K562 (cell line): ENCODE measurements around the gene GAK. TPM values are rescaled to one million over a fixed set of nuclear protein-coding genes. Genes with fewer than 3 reads are reported as not detected.

ENCODE experiments used
- ATAC-seq: fragments of 200-7000 bp; cut with Tn5 transposase; 3 replicates; pipeline ENCODE4 v1.9.1; 2020; ENCODE audit warnings: moderate library complexity
- BruUV-seq: library from RNA; stranded (reverse); fragments of 400-500 nt; replicated peaks from 2 replicates; lab custom pipeline; 2021; lab: Mats Ljungman, UMichigan
- CTCF ChIA-PET: fragments of 300-600 bp; formaldehyde crosslinking; extraction: SDS; loops from one replicate; lab custom pipeline; 2021; ENCODE audit warnings: low intra/inter-chr PET ratio; lab: Yijun Ruan, JAX
- POLR2A ChIA-PET: fragments of 300-600, 350-650 bp; sonication (Branson Sonifier 250); formaldehyde crosslinking; extraction: SDS; loops from one replicate; lab custom pipeline; 2021; ENCODE audit warnings: antibody characterized with exemption, inconsistent platforms; lab: Yijun Ruan, JAX
- DNase-seq, 4 experiments: peaks; one replicate each; pipeline versions ENCODE4 v3.0.0 to v3.0.0-alpha.2; 2011 to 2018; ENCODE audit warnings: low spot score in 3 of 4, mixed read lengths in 3 of 4; ENCODE audit errors: extremely low read depth in 1 of 4
- FAIRE-seq: peaks from 2 replicates; lab custom pipeline; 2011; peaks lifted over from hg19 to GRCh38; lab: Jason Lieb, UNC
- H2AFZ ChIP-seq: 2 replicates; pipeline ENCODE4 v1.6.0; 2011; ENCODE audit warnings: low read depth, low read length, control low read depth, inconsistent platforms
- H3K27ac ChIP-seq: fragments of 200-600 bp; 3 replicates; pipeline ENCODE4 v1.8.0; 2011; ENCODE audit warnings: low read depth, mild to moderate bottlenecking, control low read depth, inconsistent platforms, low read length, moderate library complexity, mixed read lengths; ENCODE audit errors: extremely low read depth
- H3K27me3 ChIP-seq, 2 experiments: fragments of 300-600 bp in 1 of 2; 2 replicates in 1 of 2; 3 replicates in 1 of 2; pipeline versions ENCODE4 v1.6.0 to v1.8.0; 2011; ENCODE audit warnings: inconsistent platforms in 2 of 2, low read length in 2 of 2, mild to moderate bottlenecking in 1 of 2, mixed read lengths in 1 of 2, moderate library complexity in 1 of 2; ENCODE audit not compliant: control insufficient read depth in 2 of 2, insufficient read depth in 2 of 2
- H3K36me3 ChIP-seq: fragments of 300-600 bp; 3 replicates; pipeline ENCODE4 v1.8.0; 2011; ENCODE audit warnings: mild to moderate bottlenecking, low read length, inconsistent platforms; ENCODE audit not compliant: control insufficient read depth, insufficient read depth
- H3K4me1 ChIP-seq, 2 experiments: fragments of 200-600 bp in 1 of 2; replicated peaks in 1 of 2; 2 replicates in 1 of 2; 3 replicates in 1 of 2; pipeline versions ENCODE4 v1.5.1 to v1.8.0; 2011; ENCODE audit warnings: inconsistent platforms in 2 of 2, low read length in 2 of 2, mild to moderate bottlenecking in 1 of 2, mixed read lengths in 1 of 2, moderate library complexity in 1 of 2; ENCODE audit not compliant: control insufficient read depth in 2 of 2, insufficient read depth in 2 of 2
- H3K4me2 ChIP-seq: 2 replicates; pipeline ENCODE4 v1.6.1; 2011; ENCODE audit warnings: low read length, control low read depth, inconsistent platforms, mixed read lengths; ENCODE audit not compliant: insufficient read depth
- H3K4me3 ChIP-seq: fragments of 200-600 bp; sonication (generic), shearing (Covaris generic); 2 replicates; pipeline ENCODE4 v1.5.1; 2016; ENCODE audit warnings: control low read depth, inconsistent platforms
- H3K79me2 ChIP-seq: fragments of 200-600 bp; 3 replicates; pipeline ENCODE4 v1.8.0; 2011; ENCODE audit warnings: low read length, inconsistent platforms; ENCODE audit not compliant: control insufficient read depth, insufficient read depth
- H3K9ac ChIP-seq, 2 experiments: 2 replicates each; pipeline versions ENCODE4 v1.6.0 to v1.6.1; 2011; ENCODE audit warnings: low read depth in 2 of 2, low read length in 2 of 2, control low read depth in 1 of 2, inconsistent platforms in 1 of 2, mild to moderate bottlenecking in 1 of 2, mixed read lengths in 1 of 2; ENCODE audit not compliant: insufficient read depth in 1 of 2
- H3K9me1 ChIP-seq: one replicate; pipeline ENCODE4 v1.6.0; 2011; ENCODE audit warnings: inconsistent platforms, mild to moderate bottlenecking, low read length, moderate library complexity; ENCODE audit not compliant: control insufficient read depth, insufficient read depth
- H3K9me3 ChIP-seq: replicated peaks from 2 replicates; pipeline ENCODE4 v1.5.1; 2011; ENCODE audit warnings: low read depth, low read length, inconsistent platforms; ENCODE audit not compliant: control insufficient read depth, insufficient read depth
- H4K20me1 ChIP-seq: replicated peaks from 2 replicates; pipeline ENCODE4 v1.6.1; 2011; ENCODE audit warnings: low read length, inconsistent platforms, mixed read lengths; ENCODE audit not compliant: control insufficient read depth, insufficient read depth
- E2F6 ChIP-seq, 2 experiments: IDR thresholded peaks; 2 replicates each; pipeline ENCODE4 v1.6.1; 2011; ENCODE audit warnings: borderline replicate concordance in 1 of 2, control low read depth in 1 of 2, low read depth in 1 of 2, low read length in 1 of 2, mild to moderate bottlenecking in 1 of 2, mixed read lengths in 1 of 2, moderate library complexity in 1 of 2; ENCODE audit not compliant: insufficient read depth in 1 of 2, insufficient read length in 1 of 2, poor library complexity in 1 of 2, severe bottlenecking in 1 of 2; ENCODE audit errors: extremely low read depth in 1 of 2
- IRF1 ChIP-seq: sonication (generic); formaldehyde crosslinking; IDR thresholded peaks from 2 replicates; pipeline ENCODE4 v1.8.0; 2022; ENCODE audit warnings: missing genetic modification reagents, mild to moderate bottlenecking, borderline replicate concordance
- NCOA1 ChIP-seq: fragments of 450-650 bp; IDR thresholded peaks from 2 replicates; pipeline ENCODE4 v1.6.1; 2016; ENCODE audit warnings: low read depth
- PHF21A ChIP-seq: fragments of 450-650 bp; IDR thresholded peaks from 2 replicates; pipeline ENCODE4 v1.6.1; 2017; ENCODE audit warnings: low read depth, borderline replicate concordance
- RERE ChIP-seq: sonication (generic); formaldehyde crosslinking; IDR thresholded peaks from 2 replicates; pipeline ENCODE4 v1.8.0; 2023; ENCODE audit warnings: missing genetic modification reagents, mild to moderate bottlenecking, borderline replicate concordance
- SPI1 ChIP-seq: IDR thresholded peaks from 2 replicates; pipeline ENCODE4 v1.6.1; 2011; ENCODE audit warnings: low read depth, low read length, control low read depth, borderline replicate concordance
- ZBED1 ChIP-seq: IDR thresholded peaks from 2 replicates; pipeline ENCODE4 v1.6.1; 2014
- ZFP91 ChIP-seq: sonication (generic); formaldehyde crosslinking; IDR thresholded peaks from 2 replicates; pipeline ENCODE4 v1.8.0; 2022; ENCODE audit warnings: mild to moderate bottlenecking, missing genetic modification reagents
- WGBS: fragments of 100-300 bp; shearing (Covaris generic); methylation state at CpG from one replicate; pipeline ENCODE4 v1.1.6; 2016; ENCODE audit warnings: low coverage, mixed read lengths; ENCODE audit not compliant: insufficient coverage; ENCODE audit errors: missing lambda C conversion rate; 5-methylcytosine and 5-hydroxymethylcytosine counted together
- in situ Hi-C: fragments of 300-500 bp; cut with MboI; formaldehyde crosslinking; loops from 4 replicates; pipeline ENCODE4 v1.15.0; 2018; ENCODE audit warnings: inconsistent platforms, mixed read lengths
- intact Hi-C: fragments of 100-400 bp; cut with micrococcal nuclease; formaldehyde crosslinking; loops from 2 replicates; pipeline ENCODE4 v1.14.2; 2022
- polyA plus RNA-seq, 8 experiments: library from polyadenylated mRNA; depleted of rRNA in 4 of 8; stranded (reverse) in 5 of 8; unstranded in 3 of 8; fragments of >200 nt; fragmentation: Nextera tagmentation in 2 of 8; fragmentation: Illumina TruSeq in 1 of 8; extraction: Ambion mirVana in 2 of 8; extraction: Trizol in 1 of 8; gene quantifications; 2 replicates each; pipeline versions ENCODE4 v1.2.1 to v1.2.3, GENCODE V29; 2011 to 2014; ENCODE audit warnings: inconsistent platforms in 1 of 8, missing spikeins in 1 of 8
- total RNA-seq, 7 experiments: library from RNA; depleted of rRNA in 6 of 7; stranded (reverse); fragments of >200 nt in 6 of 7; fragmentation: Illumina TruSeq in 2 of 7; extraction: Trizol in 2 of 7; gene quantifications; 2 replicates each; pipeline versions ENCODE4 v1.2.1 to v1.2.3, GENCODE V29; 2011 to 2021; ENCODE audit warnings: low replicate concordance in 1 of 7

Gene GAK
- total and polyA plus RNA-seq, 9 of the 15 experiments (the other 6 are each of a cell fraction or from before 2014, with no cell fraction given): 1.3 to 102 (median 16.2) TPM

GRCh38 chr4:915595-915994 is 16.5 kb downstream of the GAK start (continued):
- TF ChIP-seq ZFP91 (CRISPR knock-in tag) (no peak), RERE (CRISPR knock-in tag) (no peak)

- Histone ChIP-seq H3K79me2 (peaks cover 57% of the 10 kb centered on the region), H3K9me1 (no peaks in the 10 kb centered on the region), H3K4me3 (no peak overlapping the region)
- in situ Hi-C loops: no loop called here
- no peak for DNase-seq
- TF ChIP-seq PHF21A (no peak), IRF1 (CRISPR knock-in tag) (no peak), E2F6 (IDR thresholded peaks at IDR 0.05; ENCODE audit: borderline replicate concordance in 1 of 2, extremely low read depth in 1 of 2, insufficient read depth in 1 of 2, insufficient read length in 1 of 2, low read depth in 1 of 2, low read length in 1 of 2, poor library complexity in 1 of 2, severe bottlenecking in 1 of 2) (no peak), ZBED1 (no peak), NCOA1 (no peak), SPI1 (0 out of 2 replicates have a peak, but pooled peaks have one; percentile 3)
- TF ChIP-seq, all 486 proteins: peak for 1
- ATAC-seq: peak; percentile 38; the same call in 1 of the 3 replicates
- intact Hi-C loops: no loop called here
- Histone ChIP-seq H3K9ac (no peak overlapping the region), H3K27me3 (no peaks in the 10 kb centered on the region), H3K27ac (no peak overlapping the region), H4K20me1 (peaks cover 6% of the 10 kb centered on the region; the same call in 1 of the 2 replicates), H3K9me3 (peaks cover 4% of the 10 kb centered on the region; the same call in 1 of the 2 replicates), H3K36me3 (peaks cover 34% of the 10 kb centered on the region; the same call in 2 of the 3 replicates), H3K4me2 (no peak overlapping the region), H3K4me1 (peaks cover 0 to 24% of the 10 kb centered on the region in 2 experiments; a peak in 2 of 5 replicates), H2AFZ (no peak overlapping the region)
- no TSS peak for BruUV-seq
- 80% methylated on average over 18 of the region's 20 CpGs for WGBS
- FAIRE-seq: no peak
- ChIA-PET CTCF (no interaction called here), POLR2A (no interaction called here)
These were observed 17.1 kb downstream of the GAK start for GRCh38 chr4:915041-915474.
